HG03565 (cell line): ENCODE results near the gene CTAGE1.
"Not testable (repeated sequence)": the region's sequence is repeated elsewhere in the genome, so short reads cannot be mapped to it uniquely, and the experiment has no call there.

ENCODE experiments used
- ATAC-seq: cut with Tn5 transposase; IDR thresholded peaks from one replicate; pipeline ENCODE4 v1.9.1; 2021; ENCODE audit warnings: mild to moderate bottlenecking, moderate library complexity; ENCODE audit not compliant: unreplicated experiment

CTAGE1 gene

DNA sequence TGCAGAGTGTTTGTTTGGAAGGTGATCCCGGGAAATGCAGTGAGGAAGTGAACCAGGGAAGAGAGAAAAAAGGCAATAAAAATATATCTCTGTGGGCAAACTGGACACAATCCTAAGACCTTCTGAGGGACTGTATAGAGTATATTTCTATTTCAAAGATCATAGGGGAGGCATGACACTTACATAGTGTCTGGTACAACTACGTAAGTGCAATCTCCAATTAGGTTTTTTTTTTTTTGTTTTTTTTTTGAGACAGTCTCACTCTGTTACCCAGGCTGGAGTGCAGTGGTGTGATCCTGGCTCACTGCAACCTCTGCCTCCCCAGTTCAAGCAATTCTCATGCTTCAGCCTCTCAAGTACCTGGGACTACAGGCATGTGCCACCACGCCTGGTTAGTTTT lies 24.6 kb downstream of the CTAGE1 start:
- not testable (repeated sequence) for ATAC-seq

DNA sequence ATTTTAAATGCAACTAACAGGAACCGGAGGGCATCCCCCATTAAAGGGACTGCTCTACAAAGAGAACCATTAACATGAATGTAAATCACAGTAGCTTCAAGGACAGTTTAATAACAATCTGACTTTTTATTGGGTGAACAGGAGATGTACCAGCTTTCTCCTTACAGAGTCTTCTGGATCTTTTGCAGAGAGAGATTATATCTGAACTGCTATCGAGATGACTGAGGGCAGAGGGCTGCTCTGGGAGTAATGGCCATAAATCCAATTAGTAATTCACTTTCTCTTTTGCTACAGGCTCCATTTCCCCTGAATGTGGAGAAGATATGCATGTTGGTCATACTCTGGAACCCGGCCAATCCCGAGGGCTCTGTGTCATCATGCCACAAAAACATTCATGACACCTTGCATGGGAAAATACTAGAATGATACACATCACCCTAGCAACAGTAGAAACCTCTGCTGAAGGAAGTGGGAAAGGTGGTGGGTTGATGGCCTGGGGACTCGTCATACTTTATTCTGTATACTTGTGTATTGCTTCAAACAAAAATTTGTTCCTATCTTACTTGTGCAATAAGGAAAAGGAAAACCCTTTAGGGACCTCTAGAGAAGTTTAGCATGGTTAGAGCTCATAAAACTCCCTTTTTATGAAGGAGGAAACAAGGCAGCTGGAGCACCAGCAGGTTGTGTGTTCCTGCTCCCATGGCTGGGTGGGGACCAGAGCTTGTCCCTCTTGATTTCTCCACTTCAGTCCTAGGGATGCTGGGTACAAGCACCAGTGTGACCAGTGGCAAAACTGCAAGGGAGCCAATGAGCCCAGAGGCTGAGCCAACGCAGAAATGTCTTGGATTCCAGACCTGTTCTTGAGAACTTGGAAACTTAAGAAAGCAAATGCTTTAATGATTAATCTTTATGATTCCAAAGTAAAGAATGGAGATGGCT lies 26.0 kb downstream of the CTAGE1 start:
- ATAC-seq = no peak

DNA sequence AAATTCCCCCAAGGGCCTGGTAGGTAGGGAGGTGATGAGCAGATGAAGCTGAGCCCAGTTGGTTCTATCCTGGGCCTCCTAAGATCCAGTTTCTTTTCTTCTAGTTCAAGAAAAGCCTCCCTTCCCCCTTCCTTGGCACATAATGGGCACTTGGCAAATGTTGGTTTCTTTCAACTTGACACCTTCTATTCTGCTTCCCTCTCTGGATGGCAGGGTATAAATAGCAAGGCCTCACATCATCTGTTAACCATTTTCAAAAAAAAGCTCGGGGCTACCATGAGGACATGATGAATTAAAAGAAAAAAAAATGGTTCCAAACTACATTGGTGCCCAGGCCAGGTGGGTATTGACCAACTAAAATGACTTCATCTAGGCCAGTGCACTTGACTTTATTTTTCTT lies 29.9 kb downstream of the CTAGE1 start:
- ATAC-seq = no peak

- no peak for ATAC-seq
These were observed 30.4 kb downstream of the CTAGE1 start for GRCh38 chr18:22387364-22387763.

- ATAC-seq = no peak
These were observed 32.0 kb downstream of the CTAGE1 start for GRCh38 chr18:22385718-22386117.

DNA sequence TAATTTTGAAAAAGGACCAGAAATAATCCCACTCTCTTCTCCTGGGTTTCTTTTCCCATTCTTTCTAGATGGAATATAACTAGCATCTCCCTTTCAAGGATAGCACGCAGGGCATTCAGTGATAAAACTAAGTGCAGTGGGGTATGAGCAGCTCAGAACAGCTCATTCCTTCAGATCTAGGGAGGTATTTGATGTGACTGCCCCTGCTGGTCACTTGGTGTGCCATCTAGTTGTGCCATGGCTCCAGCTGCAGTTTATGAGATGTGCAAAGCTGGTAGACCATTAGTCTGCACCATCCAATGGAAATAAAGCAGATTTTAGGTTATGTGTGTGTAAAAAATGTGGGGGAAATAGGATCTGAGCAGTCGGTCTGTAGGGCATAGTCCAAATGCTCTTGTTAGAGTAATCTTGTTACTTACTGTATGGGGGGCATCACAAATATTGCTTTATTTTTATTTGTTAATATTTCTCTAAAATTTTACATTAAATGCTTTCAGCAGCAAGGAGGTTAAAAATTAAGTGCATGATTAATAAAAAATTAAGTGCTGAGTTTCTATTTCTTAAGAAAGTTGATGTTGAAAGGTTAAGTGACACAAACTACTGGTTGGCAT lies 38.9 kb downstream of the CTAGE1 start:
- ATAC-seq = no peak

DNA sequence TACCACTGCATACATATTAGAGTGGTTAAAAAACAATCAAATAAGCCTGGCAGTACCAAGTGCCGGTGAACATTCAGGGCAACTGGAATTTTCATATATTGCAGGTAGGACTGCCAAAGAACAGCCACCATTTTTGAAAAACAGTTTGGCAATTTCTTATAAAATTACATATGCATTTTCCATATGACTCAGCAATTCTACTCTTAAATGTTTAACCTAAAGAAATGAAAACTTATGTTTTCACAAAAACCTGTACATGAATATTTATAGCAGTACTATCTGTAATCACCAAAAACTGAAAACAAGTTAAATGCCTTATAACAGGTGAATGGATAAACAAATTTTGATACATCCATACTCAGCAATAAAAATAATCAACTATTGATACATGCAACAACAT lies 39.9 kb downstream of the CTAGE1 start:
- no peak for ATAC-seq

DNA sequence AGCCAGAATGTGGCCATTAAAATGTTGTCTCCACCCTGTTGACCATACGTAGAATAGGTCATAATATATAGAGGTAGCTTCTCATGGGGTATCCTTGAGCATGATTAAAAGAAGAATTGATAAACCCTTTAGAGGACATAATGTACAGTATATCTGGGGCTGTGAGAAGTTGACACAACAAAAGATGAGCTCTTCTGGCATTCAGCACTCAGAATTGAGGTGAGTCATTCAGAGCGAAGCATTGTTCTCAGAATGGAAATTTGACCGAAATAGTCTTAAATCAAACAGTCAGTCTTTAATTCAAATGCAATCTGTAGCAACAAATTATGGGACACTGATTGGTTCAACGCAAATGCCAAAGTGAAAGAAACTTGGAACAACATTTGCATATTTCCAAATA lies 47.3 kb downstream of the CTAGE1 start:
- no peak for ATAC-seq

DNA sequence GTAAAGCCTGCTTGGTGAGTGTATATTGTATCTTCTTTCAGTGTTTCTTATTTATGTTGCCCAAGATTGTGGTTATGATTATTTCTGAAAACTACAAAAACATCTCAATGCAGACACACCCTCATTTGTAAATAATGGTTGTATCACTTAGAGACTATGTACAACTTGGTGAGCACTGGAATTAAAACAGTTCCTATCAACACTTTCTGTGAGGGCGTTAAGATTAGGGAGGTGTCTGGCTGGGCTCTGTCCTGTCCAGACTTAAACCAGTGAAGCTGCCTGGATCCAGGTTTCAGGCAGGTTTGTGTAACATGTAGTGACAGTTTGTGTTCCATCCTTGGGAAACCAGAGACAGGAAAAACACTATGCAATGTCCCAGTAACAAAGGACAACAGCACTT lies 49.7 kb downstream of the CTAGE1 start:
- no peak for ATAC-seq

DNA sequence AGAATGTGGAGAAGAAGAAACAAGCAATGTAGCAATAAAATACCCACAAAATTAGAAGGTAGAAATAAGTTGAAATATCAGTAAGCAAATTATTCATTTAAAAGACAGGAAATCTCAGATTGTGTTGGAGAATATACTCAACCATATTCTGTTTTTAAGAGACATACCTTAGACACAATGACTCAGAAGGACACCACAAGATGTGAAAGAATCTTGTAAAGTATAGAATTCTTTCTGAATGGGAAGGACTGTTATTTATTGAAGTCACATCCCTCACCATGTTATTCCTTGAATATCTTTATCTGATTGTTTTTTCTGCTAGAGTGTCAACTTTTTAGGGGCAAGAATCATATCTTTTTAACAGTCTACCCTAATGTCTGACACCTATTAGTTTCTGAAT lies 50.4 kb downstream of the CTAGE1 start:
- no peak for ATAC-seq

- no peak for ATAC-seq
These were observed 53.8 kb downstream of the CTAGE1 start for GRCh38 chr18:22363867-22364463.
